Vagina (tissue), 2 donors: Measurements from ENCODE around the gene POLR2M. TPM values are rescaled to one million over a fixed set of nuclear protein-coding genes. Genes with fewer than 3 reads are reported as not detected.

Source experiments
- DNase-seq, 2 donors: peaks; one replicate each; pipeline ENCODE4 v3.0.0-alpha.2; 2017; ENCODE audit errors: extremely low spot score in 2 of 2
- H3K27ac ChIP-seq: fragments of 200-600 bp; sonication (generic); one replicate; pipeline ENCODE4 v1.5.1; 2019
- H3K27me3 ChIP-seq: fragments of 200-600 bp; sonication (generic); one replicate; pipeline ENCODE4 v1.5.1; 2019
- H3K36me3 ChIP-seq, 2 donors: fragments of 200-600 bp; sonication (generic); one replicate each; pipeline ENCODE4 v1.5.1; 2017 to 2019
- H3K4me1 ChIP-seq: fragments of 200-600 bp; sonication (generic); one replicate; pipeline ENCODE4 v1.5.1; 2019
- H3K4me3 ChIP-seq, 2 donors: fragments of 200-600 bp; sonication (generic); 1 replicate in 1 of 2; 2 replicates in 1 of 2; pipeline ENCODE4 v1.5.1; 2016 to 2019
- H3K9me3 ChIP-seq: fragments of 200-600 bp; sonication (generic); one replicate; pipeline ENCODE4 v1.5.1; 2019
- CTCF ChIP-seq, 3 experiments: fragments of 450-650 bp in 2 of 3; fragments of 200-600 bp in 1 of 3; sonication (generic) in 1 of 3; IDR thresholded peaks; one replicate each; pipeline ENCODE4 v1.5.1; 2017 to 2019; ENCODE audit warnings: antibody characterized with exemption in 3 of 3, mild to moderate bottlenecking in 2 of 3, moderate library complexity in 2 of 3
- POLR2A ChIP-seq, 2 donors: fragments of 450-650 bp; IDR thresholded peaks; one replicate each; pipeline ENCODE4 v1.6.1; 2017; ENCODE audit warnings: antibody characterized with exemption in 2 of 2, mild to moderate bottlenecking in 2 of 2, moderate library complexity in 2 of 2
- POLR2AphosphoS5 ChIP-seq, 2 donors: sonication (generic); formaldehyde crosslinking; IDR thresholded peaks; one replicate each; pipeline ENCODE4 v1.9.0; 2017; ENCODE audit warnings: antibody characterized with exemption in 2 of 2, mild to moderate bottlenecking in 2 of 2, low read depth in 1 of 2; ENCODE audit not compliant: insufficient read depth in 1 of 2
- intact Hi-C: fragments of 100-400 bp; cut with DNase I; formaldehyde crosslinking; loops from one replicate; pipeline ENCODE4 v1.15.1; 2023
- total RNA-seq: library from RNA; depleted of rRNA; stranded (reverse); fragments of >200 nt; gene quantifications from one replicate; pipeline ENCODE4 v1.2.3, GENCODE V29; 2016

The POLR2M gene
- 204 TPM for total RNA-seq

GRCh38 chr15:57706405-57707209, at the start of gene POLR2M:
POLR2M (plus strand) TSS chr15:57706714; CDS start chr15:57706843, 129 bp downstream.
- intact Hi-C loops = loop anchor here (5.0 kb wide), 1 partner anchor 944 kb away; no protein-coding TSS in a partner anchor

GRCh38 chr15:57657619-57658018, 48.9 kb upstream of the POLR2M start:
- DNase-seq = no peak
- no peak for TF ChIP-seq POLR2AphosphoS5 (IDR thresholded peaks at IDR 0.05; ENCODE audit: insufficient read depth in 1 of 2, low read depth in 1 of 2)
- TF ChIP-seq POLR2A (IDR thresholded peaks at IDR 0.05) = no peak
- no peak for TF ChIP-seq CTCF (IDR thresholded peaks at IDR 0.05)
- H3K9me3 ChIP-seq = no peaks in the 10 kb centered on the region

More at GRCh38 chr15:57706405-57707209, at the start of gene POLR2M:
- Histone ChIP-seq H3K4me3 (peak within 1 kb of the TSS; percentile 79 to 82), H3K27me3 (no peaks in the 10 kb centered on the region), H3K9me3 (no peaks in the 10 kb centered on the region), H3K4me1 (peaks cover 60% of the 10 kb centered on the region), H3K36me3 (peaks cover 0 to 25% of the 10 kb centered on the region in 2 donors), H3K27ac (peak within 1 kb of the TSS; percentile 93)
- peak in 1 of 2 donors; percentile 97 for DNase-seq
- TF ChIP-seq POLR2A (IDR thresholded peaks at IDR 0.05) (peak in 1 of 2 donors; percentile 68), POLR2AphosphoS5 (IDR thresholded peaks at IDR 0.05; ENCODE audit: insufficient read depth in 1 of 2, low read depth in 1 of 2) (peak; percentile 95 to 98), CTCF (IDR thresholded peaks at IDR 0.05) (no peak)

GRCh38 chr15:57662091-57662744, 44.3 kb upstream of the POLR2M start:
- Histone ChIP-seq H3K9me3 (no peaks in the 10 kb centered on the region), H3K36me3 (no peaks in the 10 kb centered on the region), H3K4me3 (no peak overlapping the region), H3K27ac (no peak overlapping the region), H3K4me1 (no peaks in the 10 kb centered on the region), H3K27me3 (no peaks in the 10 kb centered on the region)
- TF ChIP-seq POLR2A (IDR thresholded peaks at IDR 0.05) (no peak), POLR2AphosphoS5 (IDR thresholded peaks at IDR 0.05; ENCODE audit: insufficient read depth in 1 of 2, low read depth in 1 of 2) (no peak), CTCF (IDR thresholded peaks at IDR 0.05) (no peak)
- DNase-seq = no peak
- intact Hi-C loops = loop anchor here (10.0 kb wide), 1 partner anchor 203 kb away; no protein-coding TSS in a partner anchor

More at GRCh38 chr15:57657619-57658018, 48.9 kb upstream of the POLR2M start:
- no peak overlapping the region for H3K27ac ChIP-seq
- H3K27me3 ChIP-seq = no peaks in the 10 kb centered on the region
- no peaks in the 10 kb centered on the region for H3K4me1 ChIP-seq
- H3K36me3 ChIP-seq = no peaks in the 10 kb centered on the region
- intact Hi-C loops = no loop called here
- H3K4me3 ChIP-seq = no peak overlapping the region

- intact Hi-C loops = loop anchor here (10.0 kb wide), 1 partner anchor 202 kb away; no protein-coding TSS in a partner anchor
- Histone ChIP-seq H3K27ac (no peak overlapping the region), H3K4me1 (peaks cover 3% of the 10 kb centered on the region), H3K9me3 (no peaks in the 10 kb centered on the region), H3K27me3 (no peaks in the 10 kb centered on the region), H3K36me3 (no peaks in the 10 kb centered on the region), H3K4me3 (no peak overlapping the region)
- TF ChIP-seq POLR2AphosphoS5 (IDR thresholded peaks at IDR 0.05; ENCODE audit: insufficient read depth in 1 of 2, low read depth in 1 of 2) = no peak
- TF ChIP-seq POLR2A (IDR thresholded peaks at IDR 0.05) = no peak
- TF ChIP-seq CTCF (IDR thresholded peaks at IDR 0.05) = no peak
- no peak for DNase-seq
Observed at GRCh38 chr15:57662802-57663201, 43.7 kb upstream of the POLR2M start.
